HepG2 (cell line): ENCODE data around the gene AGK.

Experiments
- BCL6 ChIP-seq: IDR thresholded peaks from 2 replicates; pipeline ENCODE4 v1.6.1; 2016; ENCODE audit warnings: missing genetic modification reagents, missing compliant biosample characterization
- CAMTA2 ChIP-seq: sonication (generic); formaldehyde crosslinking; IDR thresholded peaks from 2 replicates; pipeline ENCODE4 v1.4.0; 2020; ENCODE audit warnings: mild to moderate bottlenecking, missing genetic modification reagents, borderline replicate concordance
- CTCF ChIP-seq: sonication (generic); formaldehyde crosslinking; IDR thresholded peaks from 2 replicates; pipeline ENCODE4 v1.5.0; 2020; ENCODE audit warnings: mild to moderate bottlenecking, missing genetic modification reagents, moderate library complexity
- FOXP1 ChIP-seq, 2 experiments: fragments of 450-650 bp in 1 of 2; IDR thresholded peaks; 2 replicates each; pipeline ENCODE4 v1.6.1; 2017 to 2018; ENCODE audit warnings: antibody characterized with exemption in 1 of 2
- MAX ChIP-seq: IDR thresholded peaks from 2 replicates; pipeline ENCODE4 v1.6.1; 2012; ENCODE audit warnings: inconsistent platforms
- NPAS2 ChIP-seq: sonication (generic); formaldehyde crosslinking; IDR thresholded peaks from 2 replicates; pipeline ENCODE4 v1.8.0; 2022; ENCODE audit warnings: mild to moderate bottlenecking, missing genetic modification reagents, borderline replicate concordance
- PREB ChIP-seq: sonication (generic); formaldehyde crosslinking; IDR thresholded peaks from 2 replicates; pipeline ENCODE4 v1.4.0; 2020; ENCODE audit warnings: missing genetic modification reagents
- RCOR2 ChIP-seq: IDR thresholded peaks from 2 replicates; pipeline ENCODE4 v1.6.1; 2016; ENCODE audit warnings: missing biosample characterization, missing genetic modification reagents
- SIN3B ChIP-seq: fragments of 150-350 bp; IDR thresholded peaks from 2 replicates; pipeline ENCODE4 v1.6.1; 2014; ENCODE audit warnings: low read length
- ZBTB4 ChIP-seq: sonication (generic); formaldehyde crosslinking; IDR thresholded peaks from 2 replicates; pipeline ENCODE4 v1.4.0; 2020; ENCODE audit warnings: missing genetic modification reagents, mild to moderate bottlenecking, borderline replicate concordance
- ZEB1 ChIP-seq: IDR thresholded peaks from 2 replicates; pipeline ENCODE4 v1.6.1; 2012; ENCODE audit warnings: mild to moderate bottlenecking, low read depth, inconsistent platforms; ENCODE audit not compliant: insufficient replicate concordance
- ZNF790 ChIP-seq: sonication (generic); formaldehyde crosslinking; IDR thresholded peaks from 2 replicates; pipeline ENCODE4 v1.8.0; 2022; ENCODE audit warnings: missing genetic modification reagents, mild to moderate bottlenecking, borderline replicate concordance

GRCh38 chr7:141527076-141527475, 24.1 kb upstream of the AGK start:
- TF ChIP-seq ZEB1 (no peak), PREB (CRISPR knock-in tag) (no peak), BCL6 (CRISPR knock-in tag) (no peak), CTCF (no peak), NPAS2 (no peak), ZNF790 (CRISPR knock-in tag) (no peak), CAMTA2 (CRISPR knock-in tag) (no peak), ZBTB4 (no peak), SIN3B (no peak), MAX (no peak), FOXP1 (IDR thresholded peaks at IDR 0.05) (no peak), FOXP1 (CRISPR knock-in tag; IDR thresholded peaks at IDR 0.05) (no peak), RCOR2 (CRISPR knock-in tag) (no peak)
